K562 (cell line): Measurements from ENCODE around the gene POLR1C. TPM values are rescaled to one million over a fixed set of nuclear protein-coding genes. Genes with fewer than 3 reads are reported as not detected.

Source experiments
- FOXK1 ChIP-seq: sonication (generic); formaldehyde crosslinking; IDR thresholded peaks from 2 replicates; pipeline ENCODE4 v1.8.0; 2022; ENCODE audit warnings: missing genetic modification reagents, mild to moderate bottlenecking, borderline replicate concordance
- KDM5B ChIP-seq: fragments of 200-600 bp; sonication (generic); IDR thresholded peaks from 2 replicates; pipeline ENCODE4 v1.6.1; 2012; ENCODE audit warnings: low read depth, mild to moderate bottlenecking, moderate library complexity, low read length, control low read depth, inconsistent platforms; ENCODE audit not compliant: insufficient replicate concordance
- SMAD3 ChIP-seq: fragments of 450-650 bp; formaldehyde crosslinking; conservative IDR thresholded peaks from 2 replicates; pipeline ENCODE4 v1.4.0; 2020; ENCODE audit warnings: mild to moderate bottlenecking
- SUPT5H ChIP-seq: fragments of 450-650 bp; IDR thresholded peaks from 2 replicates; pipeline ENCODE4 v1.6.1; 2016
- TAL1 ChIP-seq: fragments of 450-650 bp; IDR thresholded peaks from 2 replicates; pipeline ENCODE4 v1.6.1; 2016; ENCODE audit warnings: mild to moderate bottlenecking
- TBP ChIP-seq: optimal IDR thresholded peaks from 2 replicates; pipeline ENCODE3; 2011; ENCODE audit warnings: low read depth, low read length, improper control_type of control experiment
- polyA plus RNA-seq, 8 experiments: library from polyadenylated mRNA; depleted of rRNA in 4 of 8; stranded (reverse) in 5 of 8; unstranded in 3 of 8; fragments of >200 nt; fragmentation: Nextera tagmentation in 2 of 8; fragmentation: Illumina TruSeq in 1 of 8; extraction: Ambion mirVana in 2 of 8; extraction: Trizol in 1 of 8; gene quantifications; 2 replicates each; pipeline versions ENCODE4 v1.2.1 to v1.2.3, GENCODE V29; 2011 to 2014; ENCODE audit warnings: inconsistent platforms in 1 of 8, missing spikeins in 1 of 8
- total RNA-seq, 7 experiments: library from RNA; depleted of rRNA in 6 of 7; stranded (reverse); fragments of >200 nt in 6 of 7; fragmentation: Illumina TruSeq in 2 of 7; extraction: Trizol in 2 of 7; gene quantifications; 2 replicates each; pipeline versions ENCODE4 v1.2.1 to v1.2.3, GENCODE V29; 2011 to 2021; ENCODE audit warnings: low replicate concordance in 1 of 7
- TF ChIP-seq, protein P1 (sequence below), 2 experiments: fragments of 450-650 bp in 1 of 2; sonication (generic) in 1 of 2; formaldehyde crosslinking in 1 of 2; IDR thresholded peaks; 2 replicates each; pipeline versions ENCODE4 v1.7.1 to v1.9.0; 2016 to 2022; ENCODE audit warnings: inconsistent platforms in 1 of 2, mild to moderate bottlenecking in 1 of 2, missing genetic modification reagents in 1 of 2
- TF ChIP-seq, protein P2 (sequence below): fragments of 200-800 bp; sonication (Bioruptor generic); IDR thresholded peaks from 2 replicates; pipeline ENCODE4 v1.6.1; 2017; ENCODE audit warnings: missing genetic modification characterization, missing compliant biosample characterization
- TF ChIP-seq, protein P3 (sequence below): fragments of 450-650 bp; IDR thresholded peaks from 2 replicates; pipeline ENCODE4 v1.6.1; 2016; ENCODE audit warnings: mild to moderate bottlenecking
- TF ChIP-seq, protein P4 (sequence below): fragments of 450-650 bp; IDR thresholded peaks from 2 replicates; pipeline ENCODE4 v1.7.1; 2018; ENCODE audit warnings: mild to moderate bottlenecking, low read depth; ENCODE audit not compliant: partially characterized antibody

The POLR1C gene
- total and polyA plus RNA-seq, 9 of the 15 experiments (the other 6 are each of a cell fraction or from before 2014, with no cell fraction given), result 83.5 to 429 (median 120) TPM

DNA sequence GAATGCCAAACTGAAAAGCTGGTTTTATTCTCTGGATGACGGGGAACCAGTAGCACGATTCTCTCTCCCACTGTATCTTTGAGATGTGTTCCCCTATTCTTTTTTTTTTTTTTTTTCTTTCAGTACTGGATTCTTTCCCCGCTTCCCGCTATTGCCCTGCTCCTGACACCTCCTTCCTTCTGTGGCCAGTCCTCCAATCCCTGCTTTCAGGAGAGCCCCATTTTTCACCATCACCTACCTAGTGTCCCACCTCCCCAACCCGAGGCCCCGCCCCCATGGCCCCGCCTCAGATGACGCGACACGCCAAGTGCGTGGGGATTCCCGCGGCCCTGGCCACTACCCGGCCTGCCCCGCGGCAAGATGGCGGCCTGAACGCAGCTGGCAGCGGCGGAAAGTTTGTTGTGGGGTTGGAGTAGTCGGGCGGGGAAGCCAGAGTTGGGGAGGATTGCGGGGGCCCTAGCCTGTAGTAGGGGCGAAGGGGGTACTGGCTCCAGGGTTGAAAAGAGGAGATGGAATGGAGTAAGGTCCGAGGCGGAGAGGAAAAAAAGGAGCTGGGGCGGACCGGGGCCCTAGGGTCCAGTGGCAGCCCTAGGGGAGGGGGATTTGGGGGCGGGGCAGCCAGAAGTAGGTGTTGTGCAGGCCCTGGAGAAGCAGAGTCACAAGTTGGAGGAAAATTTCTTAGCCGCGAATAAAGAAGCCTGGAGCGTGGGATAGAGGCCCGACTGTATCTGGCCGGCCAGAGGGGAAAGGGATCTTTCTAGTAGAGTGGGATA is 39.5 kb upstream of the POLR1C start, which contains the start of gene TJAP1 (continued):
- TF ChIP-seq, protein P1, sequence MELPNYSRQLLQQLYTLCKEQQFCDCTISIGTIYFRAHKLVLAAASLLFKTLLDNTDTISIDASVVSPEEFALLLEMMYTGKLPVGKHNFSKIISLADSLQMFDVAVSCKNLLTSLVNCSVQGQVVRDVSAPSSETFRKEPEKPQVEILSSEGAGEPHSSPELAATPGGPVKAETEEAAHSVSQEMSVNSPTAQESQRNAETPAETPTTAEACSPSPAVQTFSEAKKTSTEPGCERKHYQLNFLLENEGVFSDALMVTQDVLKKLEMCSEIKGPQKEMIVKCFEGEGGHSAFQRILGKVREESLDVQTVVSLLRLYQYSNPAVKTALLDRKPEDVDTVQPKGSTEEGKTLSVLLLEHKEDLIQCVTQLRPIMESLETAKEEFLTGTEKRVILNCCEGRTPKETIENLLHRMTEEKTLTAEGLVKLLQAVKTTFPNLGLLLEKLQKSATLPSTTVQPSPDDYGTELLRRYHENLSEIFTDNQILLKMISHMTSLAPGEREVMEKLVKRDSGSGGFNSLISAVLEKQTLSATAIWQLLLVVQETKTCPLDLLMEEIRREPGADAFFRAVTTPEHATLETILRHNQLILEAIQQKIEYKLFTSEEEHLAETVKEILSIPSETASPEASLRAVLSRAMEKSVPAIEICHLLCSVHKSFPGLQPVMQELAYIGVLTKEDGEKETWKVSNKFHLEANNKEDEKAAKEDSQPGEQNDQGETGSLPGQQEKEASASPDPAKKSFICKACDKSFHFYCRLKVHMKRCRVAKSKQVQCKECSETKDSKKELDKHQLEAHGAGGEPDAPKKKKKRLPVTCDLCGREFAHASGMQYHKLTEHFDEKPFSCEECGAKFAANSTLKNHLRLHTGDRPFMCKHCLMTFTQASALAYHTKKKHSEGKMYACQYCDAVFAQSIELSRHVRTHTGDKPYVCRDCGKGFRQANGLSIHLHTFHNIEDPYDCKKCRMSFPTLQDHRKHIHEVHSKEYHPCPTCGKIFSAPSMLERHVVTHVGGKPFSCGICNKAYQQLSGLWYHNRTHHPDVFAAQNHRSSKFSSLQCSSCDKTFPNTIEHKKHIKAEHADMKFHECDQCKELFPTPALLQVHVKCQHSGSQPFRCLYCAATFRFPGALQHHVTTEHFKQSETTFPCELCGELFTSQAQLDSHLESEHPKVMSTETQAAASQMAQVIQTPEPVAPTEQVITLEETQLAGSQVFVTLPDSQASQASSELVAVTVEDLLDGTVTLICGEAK (IDR thresholded peaks at IDR 0.05), result no peak
- TF ChIP-seq, protein P1 (CRISPR knock-in tag; IDR thresholded peaks at IDR 0.05), result no peak
- TF ChIP-seq SUPT5H, result peak; percentile 98
- no peak for TF ChIP-seq FOXK1 (CRISPR knock-in tag)
- TF ChIP-seq, protein P2, sequence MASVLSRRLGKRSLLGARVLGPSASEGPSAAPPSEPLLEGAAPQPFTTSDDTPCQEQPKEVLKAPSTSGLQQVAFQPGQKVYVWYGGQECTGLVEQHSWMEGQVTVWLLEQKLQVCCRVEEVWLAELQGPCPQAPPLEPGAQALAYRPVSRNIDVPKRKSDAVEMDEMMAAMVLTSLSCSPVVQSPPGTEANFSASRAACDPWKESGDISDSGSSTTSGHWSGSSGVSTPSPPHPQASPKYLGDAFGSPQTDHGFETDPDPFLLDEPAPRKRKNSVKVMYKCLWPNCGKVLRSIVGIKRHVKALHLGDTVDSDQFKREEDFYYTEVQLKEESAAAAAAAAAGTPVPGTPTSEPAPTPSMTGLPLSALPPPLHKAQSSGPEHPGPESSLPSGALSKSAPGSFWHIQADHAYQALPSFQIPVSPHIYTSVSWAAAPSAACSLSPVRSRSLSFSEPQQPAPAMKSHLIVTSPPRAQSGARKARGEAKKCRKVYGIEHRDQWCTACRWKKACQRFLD (CRISPR knock-in tag), result no peak
- TF ChIP-seq, protein P3, sequence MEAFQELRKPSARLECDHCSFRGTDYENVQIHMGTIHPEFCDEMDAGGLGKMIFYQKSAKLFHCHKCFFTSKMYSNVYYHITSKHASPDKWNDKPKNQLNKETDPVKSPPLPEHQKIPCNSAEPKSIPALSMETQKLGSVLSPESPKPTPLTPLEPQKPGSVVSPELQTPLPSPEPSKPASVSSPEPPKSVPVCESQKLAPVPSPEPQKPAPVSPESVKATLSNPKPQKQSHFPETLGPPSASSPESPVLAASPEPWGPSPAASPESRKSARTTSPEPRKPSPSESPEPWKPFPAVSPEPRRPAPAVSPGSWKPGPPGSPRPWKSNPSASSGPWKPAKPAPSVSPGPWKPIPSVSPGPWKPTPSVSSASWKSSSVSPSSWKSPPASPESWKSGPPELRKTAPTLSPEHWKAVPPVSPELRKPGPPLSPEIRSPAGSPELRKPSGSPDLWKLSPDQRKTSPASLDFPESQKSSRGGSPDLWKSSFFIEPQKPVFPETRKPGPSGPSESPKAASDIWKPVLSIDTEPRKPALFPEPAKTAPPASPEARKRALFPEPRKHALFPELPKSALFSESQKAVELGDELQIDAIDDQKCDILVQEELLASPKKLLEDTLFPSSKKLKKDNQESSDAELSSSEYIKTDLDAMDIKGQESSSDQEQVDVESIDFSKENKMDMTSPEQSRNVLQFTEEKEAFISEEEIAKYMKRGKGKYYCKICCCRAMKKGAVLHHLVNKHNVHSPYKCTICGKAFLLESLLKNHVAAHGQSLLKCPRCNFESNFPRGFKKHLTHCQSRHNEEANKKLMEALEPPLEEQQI, result no peak
- peak; percentile 94 for TF ChIP-seq TBP
- TF ChIP-seq KDM5B, result peak; percentile 98
- TF ChIP-seq TAL1, result no peak
- TF ChIP-seq, protein P4, sequence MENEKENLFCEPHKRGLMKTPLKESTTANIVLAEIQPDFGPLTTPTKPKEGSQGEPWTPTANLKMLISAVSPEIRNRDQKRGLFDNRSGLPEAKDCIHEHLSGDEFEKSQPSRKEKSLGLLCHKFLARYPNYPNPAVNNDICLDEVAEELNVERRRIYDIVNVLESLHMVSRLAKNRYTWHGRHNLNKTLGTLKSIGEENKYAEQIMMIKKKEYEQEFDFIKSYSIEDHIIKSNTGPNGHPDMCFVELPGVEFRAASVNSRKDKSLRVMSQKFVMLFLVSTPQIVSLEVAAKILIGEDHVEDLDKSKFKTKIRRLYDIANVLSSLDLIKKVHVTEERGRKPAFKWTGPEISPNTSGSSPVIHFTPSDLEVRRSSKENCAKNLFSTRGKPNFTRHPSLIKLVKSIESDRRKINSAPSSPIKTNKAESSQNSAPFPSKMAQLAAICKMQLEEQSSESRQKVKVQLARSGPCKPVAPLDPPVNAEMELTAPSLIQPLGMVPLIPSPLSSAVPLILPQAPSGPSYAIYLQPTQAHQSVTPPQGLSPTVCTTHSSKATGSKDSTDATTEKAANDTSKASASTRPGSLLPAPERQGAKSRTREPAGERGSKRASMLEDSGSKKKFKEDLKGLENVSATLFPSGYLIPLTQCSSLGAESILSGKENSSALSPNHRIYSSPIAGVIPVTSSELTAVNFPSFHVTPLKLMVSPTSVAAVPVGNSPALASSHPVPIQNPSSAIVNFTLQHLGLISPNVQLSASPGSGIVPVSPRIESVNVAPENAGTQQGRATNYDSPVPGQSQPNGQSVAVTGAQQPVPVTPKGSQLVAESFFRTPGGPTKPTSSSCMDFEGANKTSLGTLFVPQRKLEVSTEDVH, result peak; percentile 87
- no peak for TF ChIP-seq SMAD3 (CRISPR knock-in tag)
